ENCODE measurements around the gene SSPN.

Gene SSPN

DNA sequence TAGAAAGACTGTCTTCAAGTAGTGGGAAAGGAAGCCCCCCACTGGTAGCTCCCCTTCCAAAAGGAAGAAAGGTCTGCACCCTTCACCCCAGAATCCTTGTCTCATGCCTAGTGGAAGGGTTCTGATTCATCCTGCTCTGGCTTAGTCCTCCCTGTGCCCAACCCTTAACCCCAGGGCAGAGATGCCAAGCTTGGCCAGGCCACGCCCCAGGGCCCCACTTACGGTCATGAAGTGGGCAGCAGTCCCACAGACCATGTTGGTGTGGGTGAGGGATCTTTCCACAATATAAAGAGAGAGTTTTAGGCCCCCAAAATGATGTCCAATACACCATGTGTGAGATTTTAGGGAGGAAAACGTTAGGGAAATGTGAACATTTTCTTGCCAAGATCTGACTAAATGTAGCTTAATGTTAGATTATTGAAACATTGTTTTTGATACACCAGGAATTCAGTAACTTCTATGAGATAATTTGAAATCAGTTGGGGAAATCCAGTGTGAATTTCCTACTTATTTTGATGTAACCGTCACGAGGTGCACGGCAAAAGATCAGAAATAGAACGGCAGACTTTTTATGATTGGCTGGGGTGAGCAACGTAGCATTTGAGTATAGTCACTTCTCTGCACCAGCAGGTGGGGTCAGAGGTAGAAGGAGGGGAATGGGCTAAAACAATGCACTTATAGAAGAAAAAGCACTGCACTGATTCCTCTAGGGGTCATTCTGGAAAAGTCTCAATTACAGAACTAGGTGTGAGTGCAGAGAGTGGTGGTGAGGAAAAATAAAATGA is 8.2 kb upstream of the SSPN start:
- DNase-seq (ENCODE audit: low read depth): no peak
- TF ChIP-seq, protein P1, sequence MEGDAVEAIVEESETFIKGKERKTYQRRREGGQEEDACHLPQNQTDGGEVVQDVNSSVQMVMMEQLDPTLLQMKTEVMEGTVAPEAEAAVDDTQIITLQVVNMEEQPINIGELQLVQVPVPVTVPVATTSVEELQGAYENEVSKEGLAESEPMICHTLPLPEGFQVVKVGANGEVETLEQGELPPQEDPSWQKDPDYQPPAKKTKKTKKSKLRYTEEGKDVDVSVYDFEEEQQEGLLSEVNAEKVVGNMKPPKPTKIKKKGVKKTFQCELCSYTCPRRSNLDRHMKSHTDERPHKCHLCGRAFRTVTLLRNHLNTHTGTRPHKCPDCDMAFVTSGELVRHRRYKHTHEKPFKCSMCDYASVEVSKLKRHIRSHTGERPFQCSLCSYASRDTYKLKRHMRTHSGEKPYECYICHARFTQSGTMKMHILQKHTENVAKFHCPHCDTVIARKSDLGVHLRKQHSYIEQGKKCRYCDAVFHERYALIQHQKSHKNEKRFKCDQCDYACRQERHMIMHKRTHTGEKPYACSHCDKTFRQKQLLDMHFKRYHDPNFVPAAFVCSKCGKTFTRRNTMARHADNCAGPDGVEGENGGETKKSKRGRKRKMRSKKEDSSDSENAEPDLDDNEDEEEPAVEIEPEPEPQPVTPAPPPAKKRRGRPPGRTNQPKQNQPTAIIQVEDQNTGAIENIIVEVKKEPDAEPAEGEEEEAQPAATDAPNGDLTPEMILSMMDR (conservative IDR thresholded peaks at IDR 0.05; ENCODE audit: low read length): no peak; the same call in 1 of the 2 replicates
- H3K4me3 ChIP-seq (ENCODE audit: low read length): no peak overlapping the region

DNA sequence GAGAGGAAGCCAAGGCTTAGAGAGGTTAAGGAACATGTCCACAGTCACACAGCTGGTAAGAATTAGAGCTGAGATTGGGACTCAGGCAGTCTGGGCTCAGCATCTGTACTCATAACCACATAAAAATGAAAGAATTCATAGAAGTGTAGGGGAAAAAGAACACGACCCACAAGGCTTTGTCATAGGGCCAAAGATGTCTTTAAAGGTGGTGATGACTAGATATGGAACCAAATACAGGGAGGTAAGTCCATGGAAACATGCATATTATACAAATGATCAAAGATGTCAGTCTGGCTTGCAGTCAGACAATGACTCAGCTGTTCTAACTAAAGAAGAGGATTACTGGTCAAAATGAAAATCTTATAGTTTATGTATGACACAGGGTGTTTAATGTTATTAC is 7.2 kb upstream of the SSPN start:
- TF ChIP-seq, protein P1 (conservative IDR thresholded peaks at IDR 0.05; ENCODE audit: low read length): no peak
- H3K4me3 ChIP-seq (ENCODE audit: low read length): no peak overlapping the region
- DNase-seq (ENCODE audit: low read depth): peak; percentile 83

DNA sequence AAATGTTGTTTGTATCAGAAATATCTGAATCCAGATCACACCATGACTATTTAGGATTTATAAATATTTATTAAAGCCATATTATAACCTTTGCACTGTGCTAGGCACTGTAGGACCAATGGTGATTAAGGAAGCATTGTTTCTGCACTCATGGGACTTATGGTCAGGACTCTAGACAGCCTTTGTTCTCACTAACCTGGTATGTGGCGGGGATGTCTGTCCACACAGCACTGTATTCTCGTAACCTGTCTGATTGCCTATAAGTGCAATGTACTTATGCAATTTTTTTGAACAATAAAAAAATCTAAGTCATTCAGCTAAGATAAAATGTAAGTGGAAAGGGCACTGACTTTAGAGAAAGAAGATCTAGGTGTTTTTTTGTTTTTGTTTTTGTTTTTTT is 6.7 kb upstream of the SSPN start:
- H3K4me3 ChIP-seq (ENCODE audit: low read length): no peak overlapping the region
- TF ChIP-seq, protein P1 (conservative IDR thresholded peaks at IDR 0.05; ENCODE audit: low read length): no peak

DNA sequence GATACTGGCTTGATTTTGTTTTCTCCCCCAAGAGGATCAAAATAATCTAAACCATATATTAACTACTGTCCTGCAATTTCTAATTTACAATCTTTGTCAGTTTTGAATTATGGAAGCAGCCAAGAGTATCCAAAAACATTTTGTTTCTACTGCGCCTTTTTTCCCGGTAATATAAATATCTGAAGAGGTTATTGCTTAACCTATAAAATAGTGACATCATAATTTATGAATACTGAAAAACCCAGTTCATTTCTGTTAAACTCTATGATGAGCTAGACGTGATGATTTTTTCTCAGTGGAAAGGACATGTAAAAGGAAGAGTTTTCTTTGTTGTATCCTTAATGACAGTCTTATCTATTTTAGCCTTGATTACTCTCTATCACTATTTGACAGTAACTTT is 3.2 kb upstream of the SSPN start:
- DNase-seq (ENCODE audit: low read depth): no peak
- TF ChIP-seq, protein P1 (conservative IDR thresholded peaks at IDR 0.05; ENCODE audit: low read length): no peak

More for the DNA sequence above, 6.7 kb upstream of the SSPN start:
- peak; percentile 18 for DNase-seq (ENCODE audit: low read depth)

DNA sequence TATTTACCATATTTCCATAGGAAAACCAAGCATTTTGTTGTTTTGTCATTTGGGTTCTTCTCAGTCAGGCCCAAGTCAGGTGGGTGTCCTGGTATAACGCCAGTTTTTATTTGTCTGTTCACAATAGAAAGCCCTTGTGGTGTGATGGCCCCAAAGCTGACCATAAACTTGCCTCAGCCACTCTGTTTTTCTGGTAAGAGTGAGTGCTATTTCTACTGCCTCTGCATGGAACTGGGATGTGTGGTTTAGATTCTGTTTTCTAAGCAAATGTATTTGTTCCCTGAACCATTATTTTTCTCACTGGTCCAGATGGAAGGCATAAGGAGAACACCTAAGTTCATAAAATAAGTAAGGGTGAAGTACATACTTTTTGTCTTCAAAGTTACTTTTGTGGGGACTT is 1.8 kb upstream of the SSPN start:
- DNase-seq (ENCODE audit: low read depth): no peak
- TF ChIP-seq, protein P1 (conservative IDR thresholded peaks at IDR 0.05; ENCODE audit: low read length): no peak
- no peak overlapping the region for H3K4me3 ChIP-seq (ENCODE audit: low read length)

More for the DNA sequence above, 3.2 kb upstream of the SSPN start:
- H3K4me3 ChIP-seq (ENCODE audit: low read length): no peak overlapping the region

DNA sequence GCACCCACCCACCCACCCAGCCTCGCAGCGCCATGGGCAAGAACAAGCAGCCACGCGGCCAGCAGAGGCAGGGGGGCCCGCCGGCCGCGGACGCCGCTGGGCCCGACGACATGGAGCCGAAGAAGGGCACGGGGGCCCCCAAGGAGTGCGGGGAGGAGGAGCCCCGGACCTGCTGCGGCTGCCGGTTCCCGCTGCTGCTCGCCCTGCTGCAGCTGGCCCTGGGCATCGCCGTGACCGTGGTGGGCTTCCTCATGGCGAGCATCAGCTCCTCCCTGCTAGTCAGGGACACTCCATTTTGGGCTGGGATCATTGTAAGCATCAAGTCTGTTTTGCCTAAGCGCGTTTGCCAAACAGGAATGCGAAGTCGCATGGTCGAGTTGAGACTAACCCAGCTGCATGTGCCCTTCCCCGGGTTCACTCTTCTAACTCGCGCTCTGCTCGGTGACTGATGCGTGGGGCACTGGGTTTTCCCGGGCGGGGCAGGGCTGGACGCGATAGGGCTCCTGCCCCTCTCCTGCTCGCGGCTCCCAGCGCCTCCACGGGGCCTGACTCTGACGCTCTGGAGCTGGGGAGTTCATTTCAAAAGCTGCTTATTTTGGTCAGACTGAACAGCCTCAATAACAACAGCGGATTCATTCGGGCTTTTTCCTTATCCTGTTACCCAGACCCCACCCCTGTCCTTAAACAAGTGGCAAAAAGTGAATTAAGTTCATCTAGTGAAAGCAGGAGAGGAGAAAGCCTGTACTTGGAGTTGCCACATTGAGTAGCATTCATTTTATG is 458 bp downstream of the SSPN start:
- peak overlapping the region; percentile 63 for H3K4me3 ChIP-seq (ENCODE audit: low read length)
- TF ChIP-seq, protein P1 (conservative IDR thresholded peaks at IDR 0.05; ENCODE audit: low read length): no peak
- DNase-seq (ENCODE audit: low read depth): peak; percentile 40

DNA sequence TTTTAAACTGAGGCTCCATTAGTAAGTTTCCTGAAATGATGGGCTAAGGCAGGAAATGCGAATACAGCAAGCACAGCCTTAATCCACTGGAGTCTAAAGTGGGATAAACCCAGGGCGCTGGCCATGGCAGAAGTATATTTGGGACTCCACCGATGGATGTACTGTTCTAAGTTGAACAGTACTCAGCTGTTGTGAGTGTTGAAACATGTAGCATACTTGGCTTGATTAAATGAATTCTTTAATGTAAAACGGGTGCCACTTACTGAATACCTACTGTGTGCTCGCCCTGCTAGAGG is 996 bp downstream of the SSPN start:
- peak; percentile 29 for DNase-seq (ENCODE audit: low read depth)
- TF ChIP-seq, protein P1 (conservative IDR thresholded peaks at IDR 0.05; ENCODE audit: low read length): no peak
- peak overlapping the region; percentile 63 for H3K4me3 ChIP-seq (ENCODE audit: low read length)
